Dermis microvascular lymphatic vessel endothelial cell (primary cell): Measurements from ENCODE around the gene MAP1LC3A. TPM values are rescaled to one million over a fixed set of nuclear protein-coding genes. Genes with fewer than 3 reads are reported as not detected.
A peak's percentile ranks its signal among the peaks of the same experiment; 100 is the strongest.
"Not testable (repeated sequence)": the region's sequence is repeated elsewhere in the genome, so short reads cannot be mapped to it uniquely, and the experiment has no call there.

Source experiments
- DNase-seq, 2 donors: peaks; one replicate each; pipeline versions ENCODE4 v3.0.0 to v3.0.0-alpha.2; 2010; ENCODE audit warnings: low read depth in 2 of 2
- total RNA-seq: library from RNA; depleted of rRNA; stranded (reverse); fragments of >200 nt; gene quantifications from 2 replicates; pipeline ENCODE4 v1.2.1, GENCODE V29; 2014

MAP1LC3A gene
- total RNA-seq = 16.6 and 40.2 TPM in 2 replicates

DNA sequence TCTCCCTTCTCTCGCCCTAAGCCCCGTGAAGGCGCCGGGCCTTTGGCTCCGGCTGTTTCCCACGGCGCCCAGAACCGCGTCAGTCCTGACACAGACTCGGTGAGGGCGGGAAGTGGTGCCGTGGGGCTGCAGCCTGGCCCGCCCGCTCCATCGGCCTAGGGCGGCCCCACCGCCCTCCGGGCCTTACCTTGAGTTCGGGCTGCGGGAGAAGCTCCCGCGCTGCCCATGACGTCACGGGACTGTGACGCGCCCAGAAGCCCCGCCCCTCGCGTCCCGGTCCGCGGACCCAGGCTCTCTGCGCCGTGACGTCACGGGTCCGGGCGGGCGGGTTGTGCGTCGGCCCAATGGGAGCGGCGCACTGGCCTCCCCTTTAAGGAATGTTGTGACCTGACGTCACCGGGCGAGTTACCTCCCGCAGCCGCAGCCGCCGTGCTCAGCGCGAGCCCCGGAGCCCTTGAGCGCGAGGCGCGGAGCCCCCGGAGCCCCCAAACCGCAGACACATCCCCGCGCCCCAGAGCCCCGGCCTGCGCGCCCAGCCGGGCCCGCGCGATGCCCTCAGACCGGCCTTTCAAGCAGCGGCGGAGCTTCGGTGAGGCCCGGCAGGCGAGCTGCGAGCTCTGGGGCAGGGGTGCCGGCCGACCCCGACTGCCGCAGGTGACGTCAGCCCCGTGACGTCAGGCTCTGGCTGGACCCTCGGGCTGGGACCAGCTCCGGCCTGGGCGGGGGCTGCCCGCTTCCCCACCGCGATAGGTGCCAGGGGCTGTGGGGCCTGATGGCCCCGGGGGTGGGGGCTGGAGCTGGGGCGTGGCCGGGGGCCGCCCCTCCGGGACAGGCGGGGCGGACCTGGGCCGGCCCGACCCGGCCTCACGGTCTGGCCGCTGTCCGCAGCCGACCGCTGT, at the start of gene MAP1LC3A:
TSS of gene MAP1LC3A (plus strand) at position 399 of the 899 bp plus-strand sequence. CDS start at position 550, 151 bp downstream.
- peak; percentile 89 to 97 for DNase-seq

- no peak for DNase-seq
Observed at GRCh38 chr20:34510575-34510974, 47.9 kb upstream of the MAP1LC3A start.

DNA sequence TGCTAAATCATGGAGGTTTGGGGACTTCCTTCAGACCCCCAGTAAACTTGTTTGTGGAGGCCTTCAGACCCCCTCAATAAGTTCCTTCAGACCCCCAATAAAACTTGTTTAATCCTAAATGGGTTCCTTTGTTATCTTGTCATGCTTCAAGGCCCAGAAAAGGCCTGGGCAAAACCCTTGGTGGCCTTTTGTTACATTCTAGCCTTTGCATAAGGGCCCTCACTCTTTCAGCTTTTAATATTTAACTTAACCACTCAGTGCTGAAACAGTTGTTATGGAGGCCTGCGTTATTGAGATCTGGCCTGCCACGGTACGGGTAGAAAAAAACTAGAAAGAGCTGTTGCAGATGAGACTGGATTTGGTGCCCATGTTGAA, 46.6 kb upstream of the MAP1LC3A start:
- DNase-seq = no peak

GRCh38 chr20:34512266-34512954, 46.1 kb upstream of the MAP1LC3A start:
- DNase-seq = peak in 1 of 2 donors; percentile 58

DNA sequence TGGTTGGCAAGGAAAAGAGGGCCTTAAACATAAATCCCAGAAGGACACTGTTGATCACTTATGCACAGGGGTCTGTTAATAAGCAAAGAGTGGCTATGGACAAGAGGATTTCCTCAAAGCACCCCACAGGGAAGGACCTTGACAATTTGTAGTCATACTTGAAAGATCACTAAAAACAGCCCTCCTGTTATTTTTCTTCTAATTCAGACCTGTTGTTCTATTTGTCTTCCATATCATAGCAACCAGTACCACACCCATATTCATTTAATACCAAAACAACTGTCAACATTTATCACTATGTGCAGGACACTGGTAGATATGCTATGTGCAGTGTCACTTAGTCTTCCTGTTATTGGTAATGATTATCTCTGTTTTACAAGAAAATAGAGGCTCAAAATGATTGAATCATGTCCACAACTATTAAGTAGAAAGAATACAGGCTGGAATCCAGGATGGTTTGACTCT, 45.5 kb upstream of the MAP1LC3A start:
- DNase-seq = peak; percentile 34 to 36

GRCh38 chr20:34514034-34514433, 44.5 kb upstream of the MAP1LC3A start:
- DNase-seq = not testable (repeated sequence)

- no peak for DNase-seq
Observed at GRCh38 chr20:34514897-34515483, 43.5 kb upstream of the MAP1LC3A start.

DNA sequence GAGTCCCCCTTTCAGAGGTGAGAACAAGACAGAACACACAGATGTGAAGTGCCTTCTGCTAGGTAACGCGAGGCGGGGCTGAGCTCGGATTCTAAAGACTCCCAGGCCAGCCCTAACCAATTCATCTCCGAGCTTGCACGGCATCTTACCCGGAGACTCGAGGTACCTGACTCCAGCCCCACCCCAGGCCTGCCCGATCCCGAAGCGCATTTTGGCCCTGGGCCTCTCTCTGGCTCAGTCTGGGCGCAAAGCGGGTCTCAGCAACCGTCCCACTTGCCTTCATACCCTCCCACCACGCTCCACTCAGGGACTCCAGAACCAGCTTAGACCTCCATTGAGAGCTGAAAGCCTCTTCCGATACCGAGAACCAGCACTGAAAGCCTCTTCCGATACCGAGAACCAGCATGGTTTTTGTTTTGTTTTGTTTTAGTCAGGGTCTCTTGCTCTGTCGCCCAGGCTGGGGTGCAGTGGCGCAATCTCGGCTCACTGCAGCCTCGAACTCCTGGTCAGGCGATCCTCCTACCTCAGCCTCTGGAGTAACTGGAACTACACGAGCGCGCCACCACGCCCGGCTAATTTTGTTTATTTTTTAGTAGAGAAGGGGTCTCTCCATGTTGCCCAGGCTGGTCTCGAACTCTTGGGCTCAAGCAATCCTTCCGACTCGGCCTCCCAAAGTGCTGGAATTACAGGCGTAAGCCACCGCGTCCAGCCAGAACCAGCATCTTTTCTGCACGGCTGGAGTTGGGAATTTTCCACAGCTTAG, 42.9 kb upstream of the MAP1LC3A start:
- peak in 1 of 2 donors; percentile 60 for DNase-seq

GRCh38 chr20:34516247-34517113, 42.0 kb upstream of the MAP1LC3A start, which contains the start of gene DYNLRB1:
DYNLRB1 (plus strand) TSS chr20:34516422; CDS start chr20:34516459, 37 bp downstream.
- DNase-seq = peak; percentile 94 to 98

GRCh38 chr20:34517114-34517505, 41.4 kb upstream of the MAP1LC3A start:
- no peak for DNase-seq

GRCh38 chr20:34518863-34519262, 39.7 kb upstream of the MAP1LC3A start:
- not testable (repeated sequence) for DNase-seq

DNA sequence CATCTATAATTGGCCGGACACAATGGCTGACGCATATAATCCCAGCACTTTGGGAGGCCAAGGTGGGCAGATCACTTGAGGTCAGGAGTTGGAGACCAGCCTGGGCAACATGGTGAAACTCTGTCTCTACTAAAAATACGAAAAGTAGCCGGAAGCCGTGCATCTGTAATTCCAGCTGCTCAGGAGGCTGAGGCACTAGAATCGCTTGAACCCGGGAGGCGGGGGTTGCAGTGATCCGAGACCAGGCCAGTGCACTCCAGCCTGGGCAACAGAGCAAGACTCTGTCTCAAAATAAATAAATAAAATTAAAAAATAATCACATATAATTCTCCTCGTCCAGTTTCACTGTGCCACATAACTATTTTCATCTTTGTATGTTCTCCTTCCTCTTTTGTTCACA, 38.7 kb upstream of the MAP1LC3A start:
- not testable (repeated sequence) for DNase-seq

DNA sequence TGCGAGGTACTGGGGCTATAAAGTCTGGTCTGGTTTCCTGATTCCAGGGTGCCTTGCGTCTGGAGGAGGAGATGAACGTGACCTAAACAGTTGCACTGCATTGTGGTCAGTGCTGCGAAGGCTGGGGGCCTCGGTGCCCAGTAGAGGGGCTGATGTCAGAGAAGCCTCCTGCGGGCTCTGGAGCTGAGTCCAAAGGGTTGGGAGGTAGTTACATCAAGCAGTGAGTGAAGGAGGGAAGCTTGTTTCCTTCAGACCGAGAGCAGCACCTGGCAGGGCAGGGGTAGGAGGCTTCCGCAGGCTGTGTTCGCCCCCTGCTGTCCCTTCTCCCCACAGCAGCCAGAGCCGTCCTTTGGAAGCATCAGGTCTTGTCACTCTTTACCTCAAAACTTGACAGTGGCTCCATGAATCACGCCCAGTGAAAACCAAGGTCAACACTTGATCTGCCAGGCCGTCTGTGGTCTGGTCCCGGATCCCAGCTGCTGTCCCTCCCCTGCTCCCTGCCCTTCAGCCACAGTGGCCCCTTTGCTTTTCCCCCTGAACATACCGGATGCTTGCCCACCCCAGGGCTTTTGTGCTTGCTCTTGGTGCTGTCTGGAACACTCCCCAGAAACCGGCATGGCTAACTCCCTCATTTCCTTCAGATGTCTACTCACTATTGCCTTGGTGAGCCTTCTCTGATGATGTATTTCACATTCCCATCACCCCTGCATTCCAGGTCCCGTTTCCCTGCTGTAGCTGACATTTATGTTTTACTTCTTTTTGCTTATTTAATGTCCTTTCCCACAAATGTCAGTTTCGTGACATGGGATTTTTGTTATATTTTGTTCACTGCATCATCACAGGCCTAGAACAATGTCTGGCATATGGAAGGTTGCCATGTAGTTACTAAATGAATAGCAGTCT, 35.3 kb upstream of the MAP1LC3A start:
- DNase-seq = peak in 1 of 2 donors; percentile 71

DNA sequence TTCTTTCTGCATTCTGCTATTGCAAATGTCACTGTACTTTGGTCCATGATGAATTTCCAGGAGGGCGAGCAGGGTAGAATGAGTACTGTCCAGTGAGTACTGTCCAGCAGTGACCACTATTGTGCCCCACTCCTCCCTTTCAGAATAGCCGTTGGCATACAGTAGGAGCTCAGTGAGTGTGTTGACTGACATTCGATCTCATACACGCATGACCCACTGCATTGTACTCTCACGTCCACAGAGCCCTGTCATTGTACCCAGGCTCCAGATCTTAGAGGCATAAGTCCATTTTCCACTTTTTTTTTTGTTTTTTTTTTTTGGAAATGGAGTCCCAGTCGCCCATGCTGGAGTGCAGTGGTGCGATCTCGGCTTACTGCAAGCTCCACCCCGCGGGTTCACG, 34.1 kb upstream of the MAP1LC3A start:
- no peak for DNase-seq

DNA sequence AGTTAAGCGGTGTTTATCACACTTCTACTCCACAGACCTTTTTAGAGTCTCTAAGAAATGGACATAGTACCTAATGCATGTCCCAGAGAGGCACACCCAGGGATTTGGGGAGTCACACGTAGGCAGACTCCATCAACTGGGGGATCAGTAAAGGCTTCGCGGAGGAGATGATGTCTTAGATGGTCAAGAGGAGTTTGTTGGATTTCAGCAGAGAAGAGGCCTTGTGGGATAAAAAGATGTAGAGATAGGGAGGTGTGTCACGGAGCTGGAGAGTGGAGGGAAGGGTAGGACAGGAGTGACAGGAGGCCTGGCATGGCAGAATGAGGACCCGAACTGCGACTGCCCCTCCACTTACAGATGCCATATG, 33.2 kb upstream of the MAP1LC3A start:
- DNase-seq = no peak

GRCh38 chr20:34525709-34526416, 32.7 kb upstream of the MAP1LC3A start:
- peak; percentile 91 to 99 for DNase-seq

DNA sequence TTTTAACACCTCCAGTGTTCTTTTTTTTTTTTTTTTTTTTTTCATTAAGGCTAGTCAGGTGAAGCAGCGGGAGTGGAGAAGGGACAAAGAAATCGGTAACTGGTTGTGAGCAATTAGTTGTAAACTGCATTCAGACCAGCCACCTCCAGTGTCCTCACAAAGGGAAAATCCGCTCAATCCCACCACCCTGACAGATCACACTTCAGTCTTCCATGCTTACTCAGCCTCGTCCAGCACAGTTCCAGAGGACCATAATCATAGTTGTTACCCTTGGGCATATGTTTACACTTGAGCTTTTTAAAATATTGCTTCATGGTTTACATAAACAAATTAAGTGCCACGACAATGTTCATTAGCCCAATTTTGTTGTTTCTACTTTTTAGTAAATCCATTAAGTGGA, 32.1 kb upstream of the MAP1LC3A start:
- no peak for DNase-seq

GRCh38 chr20:34527016-34527415, 31.5 kb upstream of the MAP1LC3A start:
- no peak for DNase-seq

- DNase-seq = peak; percentile 72
Observed at GRCh38 chr20:34528921-34529297, 29.6 kb upstream of the MAP1LC3A start.
